Measurements from ENCODE around the gene FAM221B.

FAM221B gene

GRCh38 chr9:35845824-35846771 is 17.6 kb upstream of the FAM221B start:
- no peak for DNase-seq (ENCODE audit: low spot score)

GRCh38 chr9:35844628-35845270 is 16.2 kb upstream of the FAM221B start:
- DNase-seq (ENCODE audit: low spot score): peak; percentile 61

- DNase-seq (ENCODE audit: low spot score): no peak
These were observed 14.3 kb upstream of the FAM221B start for GRCh38 chr9:35842795-35843194.

- DNase-seq (ENCODE audit: low spot score): no peak
These were observed 13.7 kb upstream of the FAM221B start for GRCh38 chr9:35842020-35842745.

- DNase-seq (ENCODE audit: low spot score): no peak
These were observed 13.0 kb upstream of the FAM221B start for GRCh38 chr9:35841645-35841900.

- no peak for DNase-seq (ENCODE audit: low spot score)
These were observed 12.5 kb upstream of the FAM221B start for GRCh38 chr9:35840881-35841644.

GRCh38 chr9:35839926-35840325 is 11.4 kb upstream of the FAM221B start:
- no peak for DNase-seq (ENCODE audit: low spot score)

- DNase-seq (ENCODE audit: low spot score): no peak
These were observed 8.1 kb upstream of the FAM221B start for GRCh38 chr9:35836595-35836994.

GRCh38 chr9:35835766-35836165 is 7.2 kb upstream of the FAM221B start:
- no peak for DNase-seq (ENCODE audit: low spot score)

GRCh38 chr9:35835216-35835632 is 6.7 kb upstream of the FAM221B start:
- no peak for DNase-seq (ENCODE audit: low spot score)

- DNase-seq (ENCODE audit: low spot score): no peak
These were observed 6.0 kb upstream of the FAM221B start for GRCh38 chr9:35834260-35835215.

GRCh38 chr9:35832814-35833213 is 4.3 kb upstream of the FAM221B start:
- no peak for DNase-seq (ENCODE audit: low spot score)

GRCh38 chr9:35831040-35831439 is 2.5 kb upstream of the FAM221B start:
- no peak for DNase-seq (ENCODE audit: low spot score)

GRCh38 chr9:35829764-35830096 is 1.2 kb upstream of the FAM221B start:
- DNase-seq (ENCODE audit: low spot score): no peak

- peak; percentile 94 for DNase-seq (ENCODE audit: low spot score)
These were observed 692 bp upstream of the FAM221B start, which contains the start of gene TMEM8B for GRCh38 chr9:35829084-35829763. Gene TMEM8B, plus strand, starts transcription at chr9:35829228. Its CDS starts 220 bp downstream, at chr9:35829448.

GRCh38 chr9:35827486-35827885 is 1.0 kb downstream of the FAM221B start:
- no peak for DNase-seq (ENCODE audit: low spot score)

GRCh38 chr9:35826071-35826701 is 2.3 kb downstream of the FAM221B start:
- DNase-seq (ENCODE audit: low spot score): peak; percentile 49

- no peak for DNase-seq (ENCODE audit: low spot score)
These were observed 5.6 kb downstream of the FAM221B start for GRCh38 chr9:35822926-35823325.

- DNase-seq (ENCODE audit: low spot score): no peak
These were observed 8.5 kb downstream of the FAM221B start for GRCh38 chr9:35820076-35820475.

- no peak for DNase-seq (ENCODE audit: low spot score)
These were observed 10.2 kb downstream of the FAM221B start for GRCh38 chr9:35818341-35818740.

Measured in globus pallidus (tissue), 1 donor.